SK-N-SH (cell line): ENCODE data around the gene CD300LB. TPM values are rescaled to one million over a fixed set of nuclear protein-coding genes. Genes with fewer than 3 reads are reported as not detected.

Experiments
- CTCF ChIA-PET: fragments of 300-600, 350-600 bp; formaldehyde crosslinking; extraction: SDS; loops from one replicate; lab custom pipeline; 2021; lab: Yijun Ruan, JAX
- POLR2A ChIA-PET: fragments of 350-600 bp; sonication (Branson Sonifier 250); formaldehyde crosslinking; extraction: SDS; loops from one replicate; lab custom pipeline; 2020; ENCODE audit warnings: antibody characterized with exemption, inconsistent platforms; lab: Yijun Ruan, JAX
- DNase-seq: peaks from one replicate; pipeline ENCODE4 v3.0.0; 2012
- H2AFZ ChIP-seq: fragments of 200-600 bp; sonication (generic); 2 replicates; pipeline ENCODE4 v1.8.1; 2016; ENCODE audit warnings: antibody characterized with exemption, mild to moderate bottlenecking, low read depth
- H3F3A ChIP-seq: fragments of 200-600 bp; sonication (generic); replicated peaks from 2 replicates; pipeline ENCODE3; 2016; ENCODE audit warnings: antibody characterized with exemption, mild to moderate bottlenecking; ENCODE audit not compliant: insufficient read depth
- H3K27ac ChIP-seq, 2 experiments: fragments of 200-500 bp in 1 of 2; fragments of 200-600 bp in 1 of 2; sonication (Bioruptor generic) in 1 of 2; sonication (generic), shearing (Covaris generic) in 1 of 2; 2 replicates each; pipeline versions ENCODE4 v1.5.1 to v1.6.1; 2014 to 2016; ENCODE audit warnings: low read depth in 2 of 2, inconsistent platforms in 1 of 2, low read length in 1 of 2, mild to moderate bottlenecking in 1 of 2, mixed read lengths in 1 of 2
- H3K27me3 ChIP-seq: fragments of 200-600 bp; sonication (generic), shearing (Covaris generic); 2 replicates; pipeline ENCODE4 v1.6.1; 2016; ENCODE audit warnings: mixed run types; ENCODE audit not compliant: insufficient read depth
- H3K36me3 ChIP-seq, 2 experiments: fragments of 200-500 bp in 1 of 2; fragments of 200-600 bp in 1 of 2; sonication (Bioruptor generic) in 1 of 2; sonication (generic) in 1 of 2; replicated peaks in 1 of 2; 2 replicates each; pipeline versions ENCODE3 to v1.5.1; 2014 to 2016; ENCODE audit warnings: low read length in 1 of 2, mild to moderate bottlenecking in 1 of 2; ENCODE audit not compliant: insufficient read depth in 2 of 2, control insufficient read depth in 1 of 2
- H3K4me1 ChIP-seq, 2 experiments: fragments of 200-500 bp in 1 of 2; fragments of 200-600 bp in 1 of 2; sonication (Bioruptor generic) in 1 of 2; sonication (generic), shearing (Covaris generic) in 1 of 2; 2 replicates each; pipeline versions ENCODE4 v1.5.1 to v1.6.1; 2014 to 2016; ENCODE audit warnings: low read depth in 1 of 2, low read length in 1 of 2, mixed run types in 1 of 2; ENCODE audit not compliant: insufficient read depth in 2 of 2, control insufficient read depth in 1 of 2
- H3K4me2 ChIP-seq: fragments of 200-600 bp; sonication (generic), shearing (Covaris generic); 2 replicates; pipeline ENCODE4 v1.6.1; 2017; ENCODE audit warnings: mixed run types
- H3K4me3 ChIP-seq, 2 experiments: fragments of 200-500 bp in 1 of 2; fragments of 200-600 bp in 1 of 2; sonication (Bioruptor generic) in 1 of 2; sonication (generic), shearing (Covaris generic) in 1 of 2; 2 replicates each; pipeline versions ENCODE4 v1.5.1 to v1.8.1; 2014 to 2016; ENCODE audit warnings: low read depth in 2 of 2, inconsistent platforms in 1 of 2, low read length in 1 of 2, mild to moderate bottlenecking in 1 of 2, mixed read lengths in 1 of 2, moderate library complexity in 1 of 2
- H3K79me2 ChIP-seq: fragments of 200-600 bp; sonication (generic); 2 replicates; pipeline ENCODE4 v1.8.1; 2017; ENCODE audit warnings: mild to moderate bottlenecking; ENCODE audit not compliant: insufficient read depth
- H3K9ac ChIP-seq: fragments of 200-600 bp; sonication (generic); 2 replicates; pipeline ENCODE4 v1.6.1; 2017; ENCODE audit warnings: mixed run types
- H3K9me2 ChIP-seq: fragments of 200-600 bp; sonication (generic); 2 replicates; pipeline ENCODE4 v1.6.1; 2017; ENCODE audit warnings: mixed run types
- H3K9me3 ChIP-seq: fragments of 200-600 bp; sonication (generic); 2 replicates; pipeline ENCODE4 v1.6.1; 2017; ENCODE audit warnings: mixed run types, mild to moderate bottlenecking, moderate library complexity
- H4K20me1 ChIP-seq: fragments of 200-600 bp; sonication (generic); 2 replicates; pipeline ENCODE4 v1.6.1; 2017; ENCODE audit warnings: mild to moderate bottlenecking, mixed run types; ENCODE audit not compliant: insufficient read depth
- CHD2 ChIP-seq: fragments of 150-350 bp; IDR thresholded peaks from 2 replicates; pipeline ENCODE4 v1.6.1; 2018; ENCODE audit warnings: low read length; ENCODE audit not compliant: partially characterized antibody
- FOSL2 ChIP-seq: IDR thresholded peaks from 2 replicates; pipeline ENCODE4 v1.4.0; 2012; ENCODE audit warnings: low read depth, mild to moderate bottlenecking, moderate library complexity, borderline replicate concordance
- FOXM1 ChIP-seq: IDR thresholded peaks from 2 replicates; pipeline ENCODE4 v1.4.0; 2012; ENCODE audit warnings: low read depth, mild to moderate bottlenecking
- IRF3 ChIP-seq: fragments of 150-350 bp; IDR thresholded peaks from 2 replicates; pipeline ENCODE4 v1.6.1; 2016; ENCODE audit warnings: mild to moderate bottlenecking, low read depth, low read length
- JUND ChIP-seq: IDR thresholded peaks from 2 replicates; pipeline ENCODE4 v1.4.0; 2012
- MEF2A ChIP-seq: IDR thresholded peaks from 2 replicates; pipeline ENCODE4 v1.4.0; 2012; ENCODE audit warnings: low read depth, borderline replicate concordance
- NRF1 ChIP-seq: IDR thresholded peaks from 2 replicates; pipeline ENCODE4 v1.6.1; 2012; ENCODE audit warnings: low read depth, mild to moderate bottlenecking, low read length
- PBX3 ChIP-seq: IDR thresholded peaks from 2 replicates; pipeline ENCODE4; 2012
- POLR2AphosphoS5 ChIP-seq: IDR thresholded peaks from 2 replicates; pipeline ENCODE4 v1.6.1; 2012; ENCODE audit warnings: low read depth, low read length
- RAD21 ChIP-seq: IDR thresholded peaks from 2 replicates; pipeline ENCODE4 v1.6.1; 2012; ENCODE audit warnings: mild to moderate bottlenecking, low read length
- RXRA ChIP-seq: IDR thresholded peaks from 2 replicates; pipeline ENCODE4 v1.4.0; 2012; ENCODE audit warnings: low read depth, mild to moderate bottlenecking, borderline replicate concordance
- SIN3A ChIP-seq: IDR thresholded peaks from 2 replicates; pipeline ENCODE4 v1.6.1; 2012; ENCODE audit warnings: low read depth, mild to moderate bottlenecking, low read length, moderate library complexity, borderline replicate concordance
- TAF1 ChIP-seq: IDR thresholded peaks from 2 replicates; pipeline ENCODE4 v1.6.1; 2012; ENCODE audit warnings: low read depth, mild to moderate bottlenecking, low read length, moderate library complexity, borderline replicate concordance
- TEAD4 ChIP-seq: IDR thresholded peaks from 2 replicates; pipeline ENCODE4 v1.4.0; 2012; ENCODE audit warnings: mild to moderate bottlenecking, borderline replicate concordance; ENCODE audit not compliant: insufficient read depth
- YY1 ChIP-seq: IDR thresholded peaks from 2 replicates; pipeline ENCODE4 v1.4.0; 2012; ENCODE audit warnings: low read depth, mild to moderate bottlenecking
- WGBS: methylation state at CpG from one replicate; pipeline ENCODE4 v1.1.6; 2017; ENCODE audit warnings: low lambda C conversion rate; 5-methylcytosine and 5-hydroxymethylcytosine counted together
- polyA plus RNA-seq, 3 experiments: library from polyadenylated mRNA; depleted of rRNA; stranded (reverse); fragments of >200 nt; gene quantifications; 2 replicates each; pipeline ENCODE4 v1.2.3, GENCODE V29; 2012
- TF ChIP-seq, protein P1 (sequence below): fragments of 150-350 bp; IDR thresholded peaks from 2 replicates; pipeline ENCODE4 v1.6.1; 2017; ENCODE audit warnings: antibody characterized with exemption, low read length, low read depth, borderline replicate concordance
- TF ChIP-seq, protein P2 (sequence below): IDR thresholded peaks from 2 replicates; pipeline ENCODE4 v1.4.0; 2012; ENCODE audit warnings: low read depth

The CD300LB gene
- polyA plus RNA-seq, 1 of the 3 experiments (the other 2 are of a cell fraction), result not detected

DNA sequence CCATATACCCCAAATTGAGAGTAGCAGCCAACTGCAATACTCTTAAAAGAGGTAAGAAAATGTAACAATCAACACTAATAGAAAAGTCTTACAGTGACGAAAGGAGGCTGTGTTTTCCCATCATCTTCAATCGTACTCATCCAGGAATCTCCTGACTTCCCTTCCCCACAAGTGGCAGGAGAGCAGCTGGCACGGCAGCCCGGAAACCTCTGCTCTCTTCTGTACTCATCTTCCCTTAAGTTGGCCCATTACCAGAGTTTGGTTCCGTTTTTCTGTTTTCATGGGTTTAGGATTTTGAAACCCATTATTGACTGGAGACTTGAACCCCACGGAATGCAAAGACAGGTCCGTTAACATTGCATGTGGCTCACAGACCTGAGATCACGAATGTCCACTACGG lies 47.7 kb upstream of the CD300LB start:
- H3K4me1 ChIP-seq, result no peaks in the 10 kb centered on the region
- no peaks in the 10 kb centered on the region for H3K36me3 ChIP-seq
- H3F3A ChIP-seq, result no peaks in the 10 kb centered on the region
- DNase-seq, result no peak
- no peaks in the 10 kb centered on the region for H4K20me1 ChIP-seq
- 0 out of 2 replicates have a peak, but pooled peaks cover 1% of the 10 kb centered on the region for H3K9me3 ChIP-seq
- H3K9ac ChIP-seq, result no peak overlapping the region
- CTCF ChIA-PET, result interaction anchor here (1.4 to 8.2 kb wide), 3 partner anchors 13 to 158 kb away, joined by 3 to 72 read pairs (median 5); partner anchors contain the start of genes CD300H and RAB37
- no peaks in the 10 kb centered on the region for H3K27me3 ChIP-seq
- no peaks in the 10 kb centered on the region for H3K79me2 ChIP-seq
- H2AFZ ChIP-seq, result no peak overlapping the region
- H3K4me3 ChIP-seq, result no peak overlapping the region
- no peak overlapping the region for H3K27ac ChIP-seq
- 34% methylated on average over 9 of the region's 9 CpGs for WGBS
- H3K9me2 ChIP-seq, result no peaks in the 10 kb centered on the region
- no peak for TF ChIP-seq CHD2
- no peak for TF ChIP-seq FOSL2
- TF ChIP-seq FOXM1, result no peak
- TF ChIP-seq RAD21, result no peak
- TF ChIP-seq POLR2AphosphoS5, result no peak
- no peak for TF ChIP-seq TAF1
- TF ChIP-seq NRF1, result no peak
- no peak for TF ChIP-seq IRF3
- TF ChIP-seq YY1, result no peak
- no peak for TF ChIP-seq PBX3
- TF ChIP-seq RXRA, result no peak
- TF ChIP-seq JUND, result no peak
- TF ChIP-seq, protein P1, sequence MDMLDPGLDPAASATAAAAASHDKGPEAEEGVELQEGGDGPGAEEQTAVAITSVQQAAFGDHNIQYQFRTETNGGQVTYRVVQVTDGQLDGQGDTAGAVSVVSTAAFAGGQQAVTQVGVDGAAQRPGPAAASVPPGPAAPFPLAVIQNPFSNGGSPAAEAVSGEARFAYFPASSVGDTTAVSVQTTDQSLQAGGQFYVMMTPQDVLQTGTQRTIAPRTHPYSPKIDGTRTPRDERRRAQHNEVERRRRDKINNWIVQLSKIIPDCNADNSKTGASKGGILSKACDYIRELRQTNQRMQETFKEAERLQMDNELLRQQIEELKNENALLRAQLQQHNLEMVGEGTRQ, result no peak
- no peak for TF ChIP-seq SIN3A
- TF ChIP-seq, protein P2, sequence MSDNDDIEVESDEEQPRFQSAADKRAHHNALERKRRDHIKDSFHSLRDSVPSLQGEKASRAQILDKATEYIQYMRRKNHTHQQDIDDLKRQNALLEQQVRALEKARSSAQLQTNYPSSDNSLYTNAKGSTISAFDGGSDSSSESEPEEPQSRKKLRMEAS, result no peak
- no peak for TF ChIP-seq TEAD4
- TF ChIP-seq MEF2A, result no peak
- TF ChIP-seq, all 33 proteins: peak for 0
- POLR2A ChIA-PET, result no interaction called here
- H3K4me2 ChIP-seq, result no peak overlapping the region
